Keratinocyte (primary cell): ENCODE results near the gene RRAS2. TPM values are rescaled to one million over a fixed set of nuclear protein-coding genes. Genes with fewer than 3 reads are reported as not detected.

Source experiments
- DNase-seq: peaks from one replicate; pipeline ENCODE4 v3.0.0-alpha.2; 2011; ENCODE audit warnings: low read depth, missing footprints, low spot score
- FAIRE-seq: peaks from 2 replicates; lab custom pipeline; 2011; peaks lifted over from hg19 to GRCh38; lab: Jason Lieb, UNC
- H2AFZ ChIP-seq: 2 replicates; pipeline ENCODE4 v1.6.0; 2012; ENCODE audit warnings: low read length, control low read depth, inconsistent platforms; ENCODE audit not compliant: control insufficient read depth
- H3K27ac ChIP-seq: 2 replicates; pipeline ENCODE4 v1.5.1; 2011; ENCODE audit warnings: low read length; ENCODE audit not compliant: control insufficient read depth, insufficient read depth
- H3K27me3 ChIP-seq: 3 replicates; pipeline ENCODE4 v1.6.0; 2011; ENCODE audit warnings: low read length; ENCODE audit not compliant: control insufficient read depth, insufficient read depth; ENCODE audit errors: extremely low read depth
- H3K36me3 ChIP-seq, 2 experiments: 2 replicates in 1 of 2; 3 replicates in 1 of 2; pipeline ENCODE4 v1.5.1; 2011; ENCODE audit warnings: low read length in 2 of 2, mild to moderate bottlenecking in 1 of 2; ENCODE audit not compliant: control insufficient read depth in 2 of 2, insufficient read depth in 2 of 2; ENCODE audit errors: extremely low read depth in 1 of 2
- H3K4me1 ChIP-seq: 3 replicates; pipeline ENCODE4 v1.5.1; 2011; ENCODE audit warnings: low read length; ENCODE audit not compliant: control insufficient read depth, insufficient read depth; ENCODE audit errors: extremely low read depth
- H3K4me2 ChIP-seq: 3 replicates; pipeline ENCODE4 v1.6.0; 2011; ENCODE audit warnings: low read depth, low read length; ENCODE audit not compliant: control insufficient read depth, insufficient read depth; ENCODE audit errors: extremely low read depth
- H3K4me3 ChIP-seq, 3 experiments: fragments of 200-600 bp in 1 of 3; sonication (generic) in 1 of 3; 2 replicates in 2 of 3; 3 replicates in 1 of 3; pipeline ENCODE4 v1.5.1; 2011 to 2016; ENCODE audit warnings: low read length in 3 of 3, mild to moderate bottlenecking in 3 of 3, control low read depth in 2 of 3, inconsistent platforms in 1 of 3, low read depth in 1 of 3, mixed read lengths in 1 of 3, mixed run types in 1 of 3, moderate library complexity in 1 of 3; ENCODE audit not compliant: control insufficient read depth in 2 of 3, insufficient read depth in 2 of 3; ENCODE audit errors: extremely low read depth in 1 of 3
- H3K79me2 ChIP-seq: 2 replicates; pipeline ENCODE4 v1.6.0; 2012; ENCODE audit warnings: low read length; ENCODE audit not compliant: control insufficient read depth, insufficient read depth
- H3K9ac ChIP-seq: 3 replicates; pipeline ENCODE4 v1.6.0; 2011; ENCODE audit warnings: low read length; ENCODE audit not compliant: control insufficient read depth, insufficient read depth; ENCODE audit errors: extremely low read depth
- H3K9me1 ChIP-seq: 3 replicates; pipeline ENCODE4 v1.6.0; 2011; ENCODE audit warnings: low read length; ENCODE audit not compliant: control insufficient read depth, insufficient read depth; ENCODE audit errors: extremely low read depth
- H3K9me3 ChIP-seq: 2 replicates; pipeline ENCODE4 v1.5.1; 2012; ENCODE audit warnings: low read depth, low read length; ENCODE audit not compliant: control insufficient read depth
- H4K20me1 ChIP-seq: 3 replicates; pipeline ENCODE4 v1.6.0; 2011; ENCODE audit warnings: low read length; ENCODE audit not compliant: control insufficient read depth, insufficient read depth; ENCODE audit errors: extremely low read depth
- CTCF ChIP-seq, 3 experiments: IDR thresholded peaks in 1 of 3; conservative IDR thresholded peaks in 1 of 3; optimal IDR thresholded peaks in 1 of 3; 2 replicates in 2 of 3; 3 replicates in 1 of 3; pipeline versions ENCODE3 to v1.5.1; 2011; ENCODE audit warnings: low read length in 3 of 3, mild to moderate bottlenecking in 3 of 3, moderate library complexity in 2 of 3, control low read depth in 1 of 3, inconsistent platforms in 1 of 3; ENCODE audit not compliant: insufficient read depth in 2 of 3; ENCODE audit errors: extremely low read depth in 1 of 3
- EZH2 ChIP-seq: IDR thresholded peaks from one replicate; pipeline ENCODE4 v1.6.1; 2012; ENCODE audit warnings: inconsistent platforms, mild to moderate bottlenecking, low read length, moderate library complexity
- dilution Hi-C: fragments of 300-500 bp; cut with MboI; formaldehyde crosslinking; loops from one replicate; pipeline ENCODE4 v1.7.0; 2020; ENCODE audit warnings: low sequenced_read_pairs; ENCODE audit not compliant: extremely low pct_ligation_motif_present
- polyA plus RNA-seq, 5 experiments: library from polyadenylated mRNA; depleted of rRNA in 3 of 5; stranded (reverse) in 3 of 5; stranded (forward) in 1 of 5; unstranded in 1 of 5; fragments of >200 nt; gene quantifications; 1 replicate in 1 of 5; 2 replicates in 3 of 5; 3 replicates in 1 of 5; pipeline versions ENCODE4 v1.2.1 to v1.2.3, GENCODE V29; 2011 to 2012; ENCODE audit warnings: missing spikeins in 2 of 5, low read depth in 1 of 5, low replicate concordance in 1 of 5

Gene RRAS2
- polyA plus RNA-seq, 1 donor (not counting 4 experiments of a cell fraction or from before 2014, with no cell fraction given) = 99.3 TPM

GRCh38 chr11:14390669-14391068 is 31.7 kb upstream of the RRAS2 start:
- Histone ChIP-seq H3K9ac (no peak overlapping the region), H3K4me2 (no peak overlapping the region), H3K4me1 (no peaks in the 10 kb centered on the region), H3K36me3 (no peaks in the 10 kb centered on the region), H2AFZ (no peak overlapping the region), H3K9me1 (no peaks in the 10 kb centered on the region), H3K9me3 (no peaks in the 10 kb centered on the region), H3K27ac (no peak overlapping the region), H3K79me2 (no peaks in the 10 kb centered on the region), H3K27me3 (no peaks in the 10 kb centered on the region), H4K20me1 (no peaks in the 10 kb centered on the region), H3K4me3 (no peak overlapping the region)
- no peak for FAIRE-seq
- dilution Hi-C loops = no loop called here
- no peak for TF ChIP-seq CTCF (optimal IDR thresholded peaks at IDR 0.05 in 1 of 3, IDR thresholded peaks at IDR 0.05 in 1 of 3, conservative IDR thresholded peaks at IDR 0.05 in 1 of 3; ENCODE audit: extremely low read depth in 1 of 3, insufficient read depth in 2 of 3, low read length in 3 of 3)
- DNase-seq = no peak

- H4K20me1 ChIP-seq = no peaks in the 10 kb centered on the region
- dilution Hi-C loops = no loop called here
- no peak overlapping the region for H3K27ac ChIP-seq
- no peaks in the 10 kb centered on the region for H3K36me3 ChIP-seq
- H3K4me3 ChIP-seq = no peak overlapping the region
- H3K9me3 ChIP-seq = no peaks in the 10 kb centered on the region
- H3K4me2 ChIP-seq = no peak overlapping the region
- no peaks in the 10 kb centered on the region for H3K9me1 ChIP-seq
- DNase-seq (no peak), FAIRE-seq (no peak)
- H3K9ac ChIP-seq = no peak overlapping the region
- TF ChIP-seq EZH2 (no peak), CTCF (optimal IDR thresholded peaks at IDR 0.05 in 1 of 3, IDR thresholded peaks at IDR 0.05 in 1 of 3, conservative IDR thresholded peaks at IDR 0.05 in 1 of 3; ENCODE audit: extremely low read depth in 1 of 3, insufficient read depth in 2 of 3, low read length in 3 of 3) (no peak)
- H3K27me3 ChIP-seq = no peaks in the 10 kb centered on the region
- H3K4me1 ChIP-seq = no peaks in the 10 kb centered on the region
- no peak overlapping the region for H2AFZ ChIP-seq
- H3K79me2 ChIP-seq = no peaks in the 10 kb centered on the region
Measured at GRCh38 chr11:14388352-14388751, 29.4 kb upstream of the RRAS2 start.
